ENCODE data around the gene PAX8.

DNA sequence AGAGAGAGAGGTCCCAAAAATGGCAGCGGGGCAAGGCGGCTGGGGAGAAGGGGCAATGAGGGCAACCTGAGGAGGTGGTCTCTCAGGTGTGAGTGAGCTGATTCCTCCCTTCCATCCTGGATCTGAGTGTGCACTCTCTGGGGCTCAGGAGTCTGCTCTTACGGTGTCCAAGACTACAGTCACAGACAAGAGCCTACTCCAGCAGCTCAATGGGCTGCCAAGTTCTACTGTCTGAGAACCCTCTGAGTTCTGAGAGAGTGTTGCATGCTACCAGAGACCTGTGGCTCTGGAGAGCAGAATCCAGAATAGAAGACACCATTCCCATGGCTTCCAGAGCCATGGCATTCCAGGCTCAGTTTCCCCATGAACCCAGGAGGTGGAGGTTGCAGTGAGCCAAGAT lies 7.1 kb upstream of the PAX8 start:
- TF ChIP-seq, protein P1, sequence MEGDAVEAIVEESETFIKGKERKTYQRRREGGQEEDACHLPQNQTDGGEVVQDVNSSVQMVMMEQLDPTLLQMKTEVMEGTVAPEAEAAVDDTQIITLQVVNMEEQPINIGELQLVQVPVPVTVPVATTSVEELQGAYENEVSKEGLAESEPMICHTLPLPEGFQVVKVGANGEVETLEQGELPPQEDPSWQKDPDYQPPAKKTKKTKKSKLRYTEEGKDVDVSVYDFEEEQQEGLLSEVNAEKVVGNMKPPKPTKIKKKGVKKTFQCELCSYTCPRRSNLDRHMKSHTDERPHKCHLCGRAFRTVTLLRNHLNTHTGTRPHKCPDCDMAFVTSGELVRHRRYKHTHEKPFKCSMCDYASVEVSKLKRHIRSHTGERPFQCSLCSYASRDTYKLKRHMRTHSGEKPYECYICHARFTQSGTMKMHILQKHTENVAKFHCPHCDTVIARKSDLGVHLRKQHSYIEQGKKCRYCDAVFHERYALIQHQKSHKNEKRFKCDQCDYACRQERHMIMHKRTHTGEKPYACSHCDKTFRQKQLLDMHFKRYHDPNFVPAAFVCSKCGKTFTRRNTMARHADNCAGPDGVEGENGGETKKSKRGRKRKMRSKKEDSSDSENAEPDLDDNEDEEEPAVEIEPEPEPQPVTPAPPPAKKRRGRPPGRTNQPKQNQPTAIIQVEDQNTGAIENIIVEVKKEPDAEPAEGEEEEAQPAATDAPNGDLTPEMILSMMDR (IDR thresholded peaks at IDR 0.05) = no peak
- TF ChIP-seq POLR2A (IDR thresholded peaks at IDR 0.05) = no peak

Data from lower leg skin (tissue), 3 donors.